ENCODE data around the gene GALNT4. TPM values are rescaled to one million over a fixed set of nuclear protein-coding genes. Genes with fewer than 3 reads are reported as not detected.
A peak's percentile ranks its signal among the peaks of the same experiment; 100 is the strongest.

GALNT4 gene
- total and polyA plus RNA-seq, 9 donors, result 2.7 to 4.9 (median 3.5) TPM

DNA sequence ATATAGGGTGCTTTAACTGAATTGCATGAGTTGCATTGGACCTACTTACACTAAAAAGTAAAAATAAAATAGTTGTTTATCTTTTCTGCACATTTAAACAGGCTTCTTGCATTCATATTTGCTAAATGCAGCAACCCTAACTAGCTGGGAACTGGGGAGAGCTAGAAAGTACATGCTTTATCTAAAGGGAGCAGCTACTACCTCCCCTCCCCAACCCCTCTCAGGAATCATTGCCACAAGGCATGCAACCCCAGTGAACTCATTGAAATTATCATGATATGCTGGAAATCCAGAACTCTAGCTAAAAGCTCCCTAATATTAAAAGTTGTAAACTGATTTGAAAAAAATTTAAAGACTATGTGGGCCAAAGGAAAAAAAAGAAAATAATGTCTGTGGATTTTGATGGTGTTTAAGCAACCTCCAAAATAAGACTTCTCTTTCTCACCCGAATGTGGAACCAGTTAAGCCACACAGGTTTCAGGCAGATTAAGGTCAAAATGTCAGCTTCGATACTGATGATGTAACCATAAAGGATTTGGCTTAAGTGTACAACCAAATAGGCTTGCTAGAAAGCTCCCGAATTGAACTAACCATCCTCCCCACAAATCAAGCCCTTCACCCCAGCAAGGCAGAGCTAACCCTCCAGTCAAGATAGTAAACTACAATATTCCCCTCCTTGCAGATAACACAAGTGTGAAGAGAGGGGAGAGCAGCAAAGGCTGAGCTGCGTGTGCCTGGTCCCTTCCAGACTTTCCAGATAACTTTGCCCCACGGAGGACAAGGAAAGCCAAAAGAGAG is 15.0 kb upstream of the GALNT4 start:
- Histone ChIP-seq H3K36me3 (ENCODE audit: control insufficient read depth, insufficient read depth, low read length) (no peaks in the 10 kb centered on the region), H3K4me1 (ENCODE audit: control insufficient read depth, insufficient read depth, low read length) (peaks cover 13% of the 10 kb centered on the region), H3K4me3 (ENCODE audit: low read length) (no peak overlapping the region), H3K27me3 (ENCODE audit: control insufficient read depth, insufficient read depth, low read length) (no peaks in the 10 kb centered on the region), H3K27ac (ENCODE audit: low read length) (no peak overlapping the region), H3K9me3 (replicated peaks; ENCODE audit: control insufficient read depth, low read depth, low read length) (no peaks in the 10 kb centered on the region)
- WGBS (ENCODE audit: insufficient coverage), result 43% methylated on average over 1 of the region's 5 CpGs
- DNase-seq, result no peak

DNA sequence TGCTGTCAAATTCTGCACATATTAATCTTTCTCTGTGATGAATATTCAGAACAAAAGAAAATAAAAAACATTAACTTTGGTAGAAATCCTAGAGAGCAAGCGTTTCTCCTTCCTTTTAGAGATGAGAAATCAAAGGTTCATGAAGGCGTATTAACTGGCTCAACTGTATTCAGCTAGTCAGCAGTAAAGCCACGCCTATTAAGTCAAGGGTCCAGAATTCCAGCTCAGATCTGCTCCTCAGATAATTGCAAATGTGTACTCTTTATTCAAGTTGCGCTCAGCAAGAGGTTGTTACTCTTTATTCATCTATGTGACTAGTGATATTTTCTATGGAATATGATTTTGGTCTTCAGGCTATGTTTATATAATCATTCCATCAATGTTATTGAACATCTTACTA is 14.3 kb upstream of the GALNT4 start:
- no peaks in the 10 kb centered on the region for H3K36me3 ChIP-seq (ENCODE audit: control insufficient read depth, insufficient read depth, low read length)
- peaks cover 8% of the 10 kb centered on the region for H3K4me1 ChIP-seq (ENCODE audit: control insufficient read depth, insufficient read depth, low read length)
- no peak for DNase-seq
- no peak overlapping the region for H3K4me3 ChIP-seq (ENCODE audit: low read length)
- H3K9me3 ChIP-seq (replicated peaks; ENCODE audit: control insufficient read depth, low read depth, low read length), result no peaks in the 10 kb centered on the region
- no peak overlapping the region for H3K27ac ChIP-seq (ENCODE audit: low read length)
- WGBS (ENCODE audit: insufficient coverage), result 85% methylated on average over 3 of the region's 4 CpGs
- no peaks in the 10 kb centered on the region for H3K27me3 ChIP-seq (ENCODE audit: control insufficient read depth, insufficient read depth, low read length)

DNA sequence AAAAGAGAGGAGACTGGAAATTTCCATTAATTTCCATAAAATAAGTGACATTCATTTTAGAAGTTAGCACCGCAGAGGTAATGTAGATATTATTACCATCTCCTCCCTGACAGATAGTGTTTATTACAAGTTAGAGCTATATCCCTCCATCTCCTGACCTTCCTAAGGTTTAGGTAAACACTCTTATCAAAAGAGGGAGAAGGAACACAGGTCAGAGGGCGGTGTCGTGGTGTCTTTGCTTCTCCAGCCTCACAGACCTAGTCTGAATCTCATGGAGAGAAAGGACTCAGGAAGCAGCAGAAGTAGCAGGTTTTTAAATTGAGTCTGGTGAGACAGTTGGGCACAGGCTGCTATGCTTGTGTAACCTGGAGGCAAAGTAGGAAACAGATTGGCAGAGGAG is 12.8 kb upstream of the GALNT4 start:
- DNase-seq, result no peak
- H3K4me3 ChIP-seq (ENCODE audit: low read length), result no peak overlapping the region
- no peak overlapping the region for H3K27ac ChIP-seq (ENCODE audit: low read length)
- no peaks in the 10 kb centered on the region for H3K4me1 ChIP-seq (ENCODE audit: control insufficient read depth, insufficient read depth, low read length)
- no CpG with 5 or more reads among the region's 3 CpGs for WGBS (ENCODE audit: insufficient coverage)
- H3K27me3 ChIP-seq (ENCODE audit: control insufficient read depth, insufficient read depth, low read length), result no peaks in the 10 kb centered on the region
- H3K36me3 ChIP-seq (ENCODE audit: control insufficient read depth, insufficient read depth, low read length), result no peaks in the 10 kb centered on the region
- H3K9me3 ChIP-seq (replicated peaks; ENCODE audit: control insufficient read depth, low read depth, low read length), result no peaks in the 10 kb centered on the region

DNA sequence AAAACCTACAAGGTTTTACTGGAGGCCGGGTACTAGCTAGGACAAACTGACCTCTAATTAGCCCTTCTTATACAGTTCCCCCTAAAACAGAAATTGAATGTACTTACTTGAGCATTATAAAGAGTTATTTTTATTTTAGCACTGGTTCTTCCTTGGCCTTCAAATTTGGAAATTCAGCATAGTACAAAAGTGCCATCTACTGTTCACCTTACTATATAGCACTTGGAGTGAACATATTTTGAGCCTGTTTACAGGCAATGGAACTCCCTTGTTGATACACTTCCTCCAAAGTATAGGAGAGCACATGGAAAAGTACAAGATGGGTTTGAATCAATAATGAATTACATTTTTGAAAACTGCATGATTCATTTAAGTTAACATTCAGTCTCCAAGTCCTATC is 5.1 kb upstream of the GALNT4 start:
- Histone ChIP-seq H3K4me3 (ENCODE audit: low read length) (no peak overlapping the region), H3K27me3 (ENCODE audit: control insufficient read depth, insufficient read depth, low read length) (no peaks in the 10 kb centered on the region), H3K27ac (ENCODE audit: low read length) (no peak overlapping the region), H3K4me1 (ENCODE audit: control insufficient read depth, insufficient read depth, low read length) (no peaks in the 10 kb centered on the region), H3K9me3 (replicated peaks; ENCODE audit: control insufficient read depth, low read depth, low read length) (no peaks in the 10 kb centered on the region), H3K36me3 (ENCODE audit: control insufficient read depth, insufficient read depth, low read length) (no peaks in the 10 kb centered on the region)
- DNase-seq, result peak; percentile 74
- WGBS (ENCODE audit: insufficient coverage), result no CpG with 5 or more reads among the region's 1 CpG

DNA sequence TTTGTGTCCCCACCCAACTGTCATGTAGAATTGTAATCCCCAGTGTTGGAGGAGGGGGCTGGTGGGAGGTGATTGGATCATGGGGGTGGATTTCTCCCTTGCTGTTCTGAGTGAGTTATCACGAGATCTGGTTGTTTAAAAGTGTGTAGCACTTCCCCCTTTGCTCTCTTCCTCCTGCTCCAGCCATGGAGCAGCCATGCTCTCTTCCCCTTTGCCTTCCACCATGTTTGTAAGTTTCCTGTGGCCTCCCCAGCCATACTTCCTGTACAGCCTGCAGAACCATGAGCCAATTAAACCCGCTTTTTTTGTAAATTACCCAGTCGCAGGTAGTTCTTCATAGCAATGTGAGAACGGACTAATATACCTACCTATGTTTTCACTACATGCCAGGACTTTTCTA is 3.8 kb upstream of the GALNT4 start:
- no peak for DNase-seq
- Histone ChIP-seq H3K36me3 (ENCODE audit: control insufficient read depth, insufficient read depth, low read length) (peaks cover 3% of the 10 kb centered on the region), H3K9me3 (replicated peaks; ENCODE audit: control insufficient read depth, low read depth, low read length) (no peaks in the 10 kb centered on the region), H3K4me3 (ENCODE audit: low read length) (no peak overlapping the region), H3K4me1 (ENCODE audit: control insufficient read depth, insufficient read depth, low read length) (peaks cover 8% of the 10 kb centered on the region), H3K27me3 (ENCODE audit: control insufficient read depth, insufficient read depth, low read length) (no peaks in the 10 kb centered on the region), H3K27ac (ENCODE audit: low read length) (no peak overlapping the region)
- WGBS (ENCODE audit: insufficient coverage), result no CpG with 5 or more reads among the region's 4 CpGs

DNA sequence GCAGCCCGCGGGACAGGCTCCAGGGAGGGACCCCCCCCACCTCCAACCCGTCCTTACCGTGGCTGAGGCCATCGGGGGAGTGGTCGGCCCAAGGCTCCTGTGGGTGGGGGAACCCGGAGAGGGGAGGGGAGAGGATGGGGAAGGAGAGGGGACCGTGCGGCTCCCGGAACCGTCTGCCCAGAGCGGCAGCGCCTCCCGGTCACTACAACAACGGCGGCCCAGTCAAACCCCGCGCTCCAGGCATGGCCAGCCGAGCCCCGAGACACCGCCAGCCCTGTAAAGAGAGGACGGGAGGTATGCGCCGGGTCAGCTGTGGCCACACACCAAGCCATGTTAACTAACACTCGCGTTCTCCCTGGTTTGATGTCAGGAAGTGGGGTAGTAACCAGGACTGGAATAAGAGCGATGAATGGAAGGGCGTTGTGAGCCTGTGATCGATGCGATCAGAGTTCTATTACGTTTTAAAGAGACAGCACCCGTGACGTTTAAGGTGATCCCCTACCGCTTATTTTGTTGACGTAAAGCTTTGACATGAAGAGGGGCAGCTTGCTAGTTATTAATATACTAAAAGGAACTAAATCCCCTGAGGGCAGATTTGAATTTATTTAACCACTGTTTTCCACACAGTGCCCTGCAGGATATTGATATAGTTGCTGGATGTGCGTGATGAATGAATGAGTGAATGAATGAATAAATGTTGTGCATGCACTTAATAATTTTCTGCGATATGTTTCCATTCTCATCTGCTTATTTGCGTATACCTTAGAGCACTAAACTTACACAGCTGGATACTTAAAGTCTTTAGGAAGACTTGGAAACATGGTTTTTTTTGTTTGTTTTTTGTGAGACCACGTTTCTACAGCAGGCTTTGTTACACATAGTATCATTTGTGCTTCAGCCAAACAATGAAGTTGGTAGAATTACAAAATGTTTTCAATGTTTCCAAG is 1.5 kb upstream of the GALNT4 start, which contains the start of gene POC1B:
TSS of gene POC1B (minus strand) at position 224 of the 947 bp plus-strand sequence. CDS start at position 72, 152 bp downstream.
- Histone ChIP-seq H3K4me3 (ENCODE audit: low read length) (peak within 1 kb of the TSS; percentile 75), H3K4me1 (ENCODE audit: control insufficient read depth, insufficient read depth, low read length) (peaks cover 11% of the 10 kb centered on the region), H3K27me3 (ENCODE audit: control insufficient read depth, insufficient read depth, low read length) (no peaks in the 10 kb centered on the region), H3K27ac (ENCODE audit: low read length) (peak within 1 kb of the TSS; percentile 95), H3K9me3 (replicated peaks; ENCODE audit: control insufficient read depth, low read depth, low read length) (no peaks in the 10 kb centered on the region), H3K36me3 (ENCODE audit: control insufficient read depth, insufficient read depth, low read length) (peaks cover 10% of the 10 kb centered on the region)
- DNase-seq, result peak; percentile 90
- 0% methylated on average over 11 of the region's 39 CpGs for WGBS (ENCODE audit: insufficient coverage)

DNA sequence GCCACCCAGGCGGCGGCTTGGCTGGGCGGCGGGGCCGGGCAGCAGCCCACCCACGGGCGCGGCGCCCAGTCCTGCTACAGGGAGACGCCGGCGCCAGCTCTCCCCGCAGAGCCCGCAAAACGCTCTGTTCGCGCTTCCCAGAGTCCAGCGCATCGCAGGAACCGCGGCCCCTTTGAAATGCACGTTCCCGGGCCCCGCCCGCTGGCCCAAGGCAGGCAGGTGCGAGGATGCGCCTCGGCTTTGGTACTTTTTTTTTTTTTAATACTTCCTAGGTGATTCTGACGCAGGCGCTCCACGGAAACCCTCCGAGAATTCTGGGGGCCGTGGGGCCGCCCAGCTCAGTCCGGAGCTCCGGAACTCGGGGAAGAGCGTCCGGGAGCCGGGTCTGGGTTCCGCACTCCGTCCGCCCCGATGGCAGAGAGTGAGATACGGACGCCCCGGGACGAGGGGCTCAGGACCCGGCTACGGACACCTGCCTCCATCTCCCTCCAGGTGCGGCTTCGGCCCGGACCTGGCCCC is 768 bp upstream of the GALNT4 start:
- Histone ChIP-seq H3K9me3 (replicated peaks; ENCODE audit: control insufficient read depth, low read depth, low read length) (no peaks in the 10 kb centered on the region), H3K27ac (ENCODE audit: low read length) (peak overlapping the region; percentile 95), H3K4me1 (ENCODE audit: control insufficient read depth, insufficient read depth, low read length) (peaks cover 11% of the 10 kb centered on the region), H3K27me3 (ENCODE audit: control insufficient read depth, insufficient read depth, low read length) (no peaks in the 10 kb centered on the region), H3K4me3 (ENCODE audit: low read length) (peak overlapping the region; percentile 75), H3K36me3 (ENCODE audit: control insufficient read depth, insufficient read depth, low read length) (peaks cover 10% of the 10 kb centered on the region)
- DNase-seq, result peak; percentile 67
- WGBS (ENCODE audit: insufficient coverage), result under 1% methylated on average over 48 of the region's 53 CpGs

DNA sequence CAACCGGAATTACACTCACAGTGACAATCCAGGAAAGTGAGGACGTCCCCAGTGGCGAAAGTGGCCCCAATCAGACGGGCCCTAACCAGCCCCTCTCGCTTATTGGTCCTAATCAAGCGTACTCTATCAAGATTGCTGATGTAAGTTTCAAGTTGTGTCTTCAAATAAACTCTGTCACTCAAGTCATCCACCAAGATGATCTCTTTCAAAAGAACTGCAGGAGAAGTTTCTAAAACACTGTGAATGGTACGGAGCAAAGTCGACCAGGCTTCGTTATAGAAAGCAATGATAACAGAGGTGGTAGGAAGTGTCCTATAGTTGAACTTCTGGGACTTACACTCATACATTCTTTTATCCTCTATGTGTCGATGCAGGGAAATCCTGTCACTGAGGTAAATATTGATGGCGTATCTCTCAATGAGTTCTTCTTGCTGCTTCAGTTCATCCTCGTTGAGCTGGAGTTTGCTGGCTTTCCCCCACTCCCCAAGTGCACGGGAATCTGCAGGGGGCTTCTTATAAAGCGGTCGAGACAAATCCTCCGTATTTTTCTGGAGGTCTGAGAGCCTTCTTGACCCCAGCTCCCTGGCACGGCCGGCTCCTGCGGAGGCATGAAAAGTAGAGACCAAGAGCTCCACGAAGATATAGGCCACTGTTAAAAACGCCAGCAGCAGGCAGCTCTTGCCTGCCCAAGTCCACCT is 604 bp downstream of the GALNT4 start:
- Histone ChIP-seq H3K9me3 (replicated peaks; ENCODE audit: control insufficient read depth, low read depth, low read length) (no peaks in the 10 kb centered on the region), H3K4me1 (ENCODE audit: control insufficient read depth, insufficient read depth, low read length) (peaks cover 11% of the 10 kb centered on the region), H3K27ac (ENCODE audit: low read length) (peak overlapping the region; percentile 95), H3K36me3 (ENCODE audit: control insufficient read depth, insufficient read depth, low read length) (peaks cover 10% of the 10 kb centered on the region), H3K4me3 (ENCODE audit: low read length) (peak overlapping the region; percentile 75), H3K27me3 (ENCODE audit: control insufficient read depth, insufficient read depth, low read length) (no peaks in the 10 kb centered on the region)
- WGBS (ENCODE audit: insufficient coverage), result 25% methylated on average over 15 of the region's 21 CpGs
- DNase-seq, result no peak

DNA sequence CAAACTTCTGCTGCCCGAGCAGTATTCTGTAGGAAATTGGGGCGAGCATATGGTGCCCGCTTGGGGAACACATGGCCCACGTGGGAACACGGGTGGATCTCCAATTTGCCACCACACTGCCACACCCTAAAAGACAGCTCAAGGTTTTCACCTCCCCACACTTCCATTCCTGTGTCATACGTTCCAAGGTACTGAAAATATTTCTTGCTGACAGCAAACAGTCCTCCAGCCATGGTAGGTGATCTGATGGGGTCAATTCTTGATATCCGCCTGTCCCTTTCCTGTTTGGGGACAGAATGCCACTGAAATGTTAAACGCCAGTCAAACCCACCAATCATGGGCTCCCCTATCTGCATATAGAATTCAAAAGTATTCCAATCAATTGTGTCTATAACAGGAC is 1.2 kb downstream of the GALNT4 start:
- 100% methylated on average over 1 of the region's 8 CpGs for WGBS (ENCODE audit: insufficient coverage)
- Histone ChIP-seq H3K4me1 (ENCODE audit: control insufficient read depth, insufficient read depth, low read length) (peaks cover 11% of the 10 kb centered on the region), H3K27me3 (ENCODE audit: control insufficient read depth, insufficient read depth, low read length) (no peaks in the 10 kb centered on the region), H3K9me3 (replicated peaks; ENCODE audit: control insufficient read depth, low read depth, low read length) (no peaks in the 10 kb centered on the region), H3K4me3 (ENCODE audit: low read length) (no peak overlapping the region), H3K27ac (ENCODE audit: low read length) (no peak overlapping the region), H3K36me3 (ENCODE audit: control insufficient read depth, insufficient read depth, low read length) (peaks cover 10% of the 10 kb centered on the region)
- no peak for DNase-seq
